GM23248 (cell line): Measurements from ENCODE around the gene ASXL1. TPM values are rescaled to one million over a fixed set of nuclear protein-coding genes. Genes with fewer than 3 reads are reported as not detected.

Experiments
- DNase-seq: peaks from one replicate; pipeline ENCODE4 v3.0.0-alpha.2; 2015
- H2AFZ ChIP-seq: fragments of 200-600 bp; sonication (generic); 2 replicates; pipeline ENCODE4 v1.6.1; 2016; ENCODE audit warnings: antibody characterized with exemption
- H3F3A ChIP-seq: fragments of 200-600 bp; sonication (generic); 2 replicates; pipeline ENCODE4 v1.6.1; 2016; ENCODE audit warnings: mild to moderate bottlenecking, antibody characterized with exemption, mixed run types; ENCODE audit not compliant: insufficient read depth
- H3K27ac ChIP-seq: fragments of 200-600 bp; sonication (generic); 2 replicates; pipeline ENCODE4 v1.5.1; 2016; ENCODE audit warnings: mild to moderate bottlenecking
- H3K27me3 ChIP-seq: fragments of 200-600 bp; sonication (generic); replicated peaks from 2 replicates; pipeline ENCODE4 v1.6.1; 2016; ENCODE audit warnings: mild to moderate bottlenecking; ENCODE audit not compliant: insufficient read depth
- H3K36me3 ChIP-seq: fragments of 200-600 bp; sonication (generic); 2 replicates; pipeline ENCODE4 v1.6.1; 2016; ENCODE audit warnings: low read depth, mild to moderate bottlenecking
- H3K4me1 ChIP-seq: fragments of 200-600 bp; sonication (generic); 2 replicates; pipeline ENCODE4 v1.6.1; 2016; ENCODE audit warnings: mild to moderate bottlenecking; ENCODE audit not compliant: insufficient read depth
- H3K4me2 ChIP-seq: fragments of 200-600 bp; sonication (generic); one replicate; pipeline ENCODE4 v1.6.1; 2016; ENCODE audit warnings: mild to moderate bottlenecking; ENCODE audit not compliant: unreplicated experiment
- H3K4me3 ChIP-seq: fragments of 200-600 bp; sonication (generic); 2 replicates; pipeline ENCODE4 v1.5.1; 2016; ENCODE audit warnings: mild to moderate bottlenecking
- H3K79me2 ChIP-seq: fragments of 200-600 bp; sonication (generic); 2 replicates; pipeline ENCODE4 v1.6.1; 2016; ENCODE audit warnings: mild to moderate bottlenecking; ENCODE audit not compliant: insufficient read depth
- H3K9ac ChIP-seq: fragments of 200-600 bp; sonication (generic); 2 replicates; pipeline ENCODE4 v1.6.1; 2016; ENCODE audit warnings: mild to moderate bottlenecking
- H3K9me2 ChIP-seq: fragments of 200-600 bp; sonication (generic); 2 replicates; pipeline ENCODE4 v1.6.1; 2016; ENCODE audit warnings: mixed run types, mild to moderate bottlenecking, moderate library complexity; ENCODE audit not compliant: insufficient read depth
- H3K9me3 ChIP-seq: fragments of 200-600 bp; sonication (generic); one replicate; pipeline ENCODE4 v1.6.1; 2017; ENCODE audit warnings: low read depth
- H4K20me1 ChIP-seq: fragments of 200-600 bp; sonication (generic); 2 replicates; pipeline ENCODE4 v1.6.0; 2016; ENCODE audit not compliant: insufficient read depth
- EZH2 ChIP-seq: fragments of 200-600 bp; sonication (generic); IDR thresholded peaks from 2 replicates; pipeline ENCODE4 v1.6.1; 2018; ENCODE audit warnings: antibody characterized with exemption, mild to moderate bottlenecking; ENCODE audit not compliant: insufficient read depth, poor library complexity, severe bottlenecking
- EZH2phosphoT487 ChIP-seq: fragments of 200-600 bp; sonication (generic); IDR thresholded peaks from 2 replicates; pipeline ENCODE4 v1.6.1; 2018; ENCODE audit warnings: antibody characterized with exemption, moderate library complexity, mild to moderate bottlenecking, low read depth; ENCODE audit not compliant: insufficient read depth
- WGBS, 2 experiments: methylation state at CpG; one replicate each; pipeline ENCODE4 v1.1.6; 2015 to 2017; ENCODE audit warnings: low lambda C conversion rate in 2 of 2, low coverage in 1 of 2; ENCODE audit errors: missing lambda C conversion rate in 2 of 2; 5-methylcytosine and 5-hydroxymethylcytosine counted together
- in situ Hi-C: fragments of 300-500 bp; cut with MboI; formaldehyde crosslinking; loops from 2 replicates; pipeline ENCODE4 v1.15.0; 2020
- polyA plus RNA-seq: library from polyadenylated mRNA; unstranded; fragments of >200 nt; fragmentation: Nextera tagmentation; extraction: Ambion mirVana; gene quantifications from 2 replicates; pipeline ENCODE4 v1.2.1, GENCODE V29; 2016
- total RNA-seq: library from RNA; depleted of rRNA; stranded (reverse); fragments of >200 nt; shearing (Covaris generic); gene quantifications from 2 replicates; pipeline ENCODE4 v1.2.3, GENCODE V29; 2014

The ASXL1 gene
- total and polyA plus RNA-seq, 2 experiments from 2014 or later = 13.8 to 39.9 TPM

DNA sequence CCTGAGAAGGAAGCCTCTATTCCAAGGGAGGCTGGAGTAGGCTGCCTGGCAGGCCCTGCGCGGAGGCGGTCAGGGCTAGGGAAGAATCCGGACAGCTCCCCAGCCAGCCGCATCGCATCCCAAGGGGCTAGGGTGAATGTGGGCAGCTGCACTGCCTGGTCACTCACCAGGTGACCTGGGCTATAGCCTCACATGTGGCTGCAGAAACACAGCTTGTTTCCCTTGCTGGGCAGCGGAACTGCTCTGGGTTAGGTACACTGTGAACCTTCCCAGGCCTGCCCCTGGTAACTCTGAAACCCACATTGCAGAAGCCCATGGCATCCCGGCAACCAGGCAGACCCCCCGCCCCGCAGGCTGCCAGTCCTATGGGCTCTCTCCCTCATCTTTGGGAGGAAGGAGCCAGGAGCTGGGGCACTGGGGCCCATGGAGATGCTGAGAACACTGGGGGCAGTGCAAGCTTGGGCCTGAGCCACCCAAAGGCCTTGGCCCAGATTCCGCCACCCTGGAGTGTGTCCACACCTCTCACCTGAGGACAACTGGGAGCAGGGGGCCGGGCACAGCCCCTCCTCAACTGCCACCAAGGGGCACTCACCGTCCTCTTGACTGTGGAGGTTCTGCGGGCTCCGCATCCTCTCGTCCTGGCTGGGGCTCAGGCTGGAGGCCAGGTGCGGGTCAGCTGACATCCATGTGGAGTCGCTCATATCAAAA lies 116.0 kb downstream of the ASXL1 start:
- Histone ChIP-seq H3K9me3 (no peaks in the 10 kb centered on the region), H3K27me3 (no peaks in the 10 kb centered on the region), H3K4me2 (peak overlapping the region; percentile 81), H4K20me1 (no peaks in the 10 kb centered on the region), H3F3A (no peaks in the 10 kb centered on the region), H2AFZ (peak overlapping the region; percentile 86; the same call in 1 of the 2 replicates), H3K9ac (peak overlapping the region; percentile 87), H3K79me2 (peaks cover 67% of the 10 kb centered on the region), H3K9me2 (no peaks in the 10 kb centered on the region), H3K4me3 (peak overlapping the region; percentile 71), H3K27ac (peak overlapping the region; percentile 92; the same call in 1 of the 2 replicates), H3K4me1 (peaks cover 20% of the 10 kb centered on the region), H3K36me3 (no peaks in the 10 kb centered on the region)
- WGBS, 2 experiments = 92 to 93% methylated on average over 18 of the region's 18 CpGs
- in situ Hi-C loops = no loop called here
- no peak for TF ChIP-seq EZH2
- no peak for TF ChIP-seq EZH2phosphoT487
- DNase-seq = no peak

DNA sequence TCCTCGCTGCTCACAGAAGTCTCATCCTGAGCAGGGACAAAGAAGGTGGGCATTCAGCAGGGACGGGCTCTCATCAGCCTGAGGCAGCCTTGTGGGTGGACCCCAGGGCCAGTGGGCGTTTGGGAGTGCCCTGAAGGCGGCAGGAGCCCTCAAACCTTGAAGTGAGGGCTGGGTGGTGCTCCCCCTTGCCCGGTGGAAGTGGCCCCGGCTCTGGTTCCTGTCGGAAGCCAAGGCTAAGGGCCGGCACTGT lies 116.5 kb downstream of the ASXL1 start:
- Histone ChIP-seq H3K27ac (peak overlapping the region; percentile 92), H3K4me2 (peak overlapping the region; percentile 81), H3K9me3 (no peaks in the 10 kb centered on the region), H3K79me2 (peaks cover 72% of the 10 kb centered on the region), H3K9ac (peak overlapping the region; percentile 87), H3K4me3 (peak overlapping the region; percentile 71), H3K9me2 (no peaks in the 10 kb centered on the region), H3K27me3 (no peaks in the 10 kb centered on the region), H3K36me3 (no peaks in the 10 kb centered on the region), H3F3A (no peaks in the 10 kb centered on the region), H4K20me1 (no peaks in the 10 kb centered on the region), H3K4me1 (peaks cover 20% of the 10 kb centered on the region), H2AFZ (peak overlapping the region; percentile 86)
- in situ Hi-C loops = no loop called here
- no peak for DNase-seq
- WGBS, 2 experiments = 17 to 24% methylated on average over 8 of the region's 8 CpGs
- TF ChIP-seq EZH2phosphoT487 = no peak
- TF ChIP-seq EZH2 = no peak

DNA sequence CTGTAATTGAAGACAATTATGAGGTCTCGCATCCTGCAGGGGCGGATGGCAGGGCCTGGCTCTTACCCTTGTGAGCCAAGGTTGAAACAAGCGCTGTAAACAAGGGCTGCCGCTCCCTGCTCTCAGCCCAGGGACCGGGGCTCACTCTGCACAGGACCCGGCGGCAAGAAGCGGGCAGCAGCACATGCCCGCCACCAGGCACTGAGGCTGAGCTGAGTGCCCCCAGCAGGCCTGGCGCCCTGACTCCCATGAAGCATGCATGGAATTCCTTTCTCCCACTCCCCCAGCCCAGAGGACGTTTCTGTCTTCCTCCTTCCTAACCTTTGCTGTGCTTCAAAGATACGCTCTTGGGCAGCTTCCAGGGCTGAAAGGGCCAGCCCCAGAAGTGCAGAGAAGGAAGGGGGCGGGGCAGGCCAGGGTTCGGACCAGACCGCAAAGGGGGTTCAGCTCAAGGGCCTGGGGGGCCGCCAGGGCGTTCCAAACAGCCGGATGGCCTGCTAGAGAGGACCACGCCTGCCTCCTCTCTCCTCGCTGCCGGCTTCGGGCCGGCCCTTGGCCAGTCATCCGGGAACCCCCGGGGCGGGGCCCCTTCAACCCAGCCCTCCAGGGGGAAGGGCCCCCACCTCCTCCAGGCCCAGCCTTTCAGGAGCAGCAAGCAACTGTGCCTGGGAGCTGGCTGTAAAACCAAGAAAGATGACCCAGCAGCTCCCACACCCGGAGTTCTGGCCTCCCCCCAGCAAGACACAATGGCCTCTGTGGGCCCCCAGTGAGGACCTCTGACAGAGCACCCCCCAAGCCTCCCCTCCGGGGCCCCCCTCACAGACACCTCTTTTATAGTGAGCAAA lies 117.1 kb downstream of the ASXL1 start:
- Histone ChIP-seq H3K9ac (peak overlapping the region; percentile 87), H4K20me1 (no peaks in the 10 kb centered on the region), H3K9me3 (no peaks in the 10 kb centered on the region), H3K4me1 (peaks cover 20% of the 10 kb centered on the region), H3K27ac (peak overlapping the region; percentile 92), H3K36me3 (no peaks in the 10 kb centered on the region), H3K79me2 (peaks cover 77% of the 10 kb centered on the region), H3F3A (no peaks in the 10 kb centered on the region), H3K9me2 (no peaks in the 10 kb centered on the region), H3K4me2 (peak overlapping the region; percentile 81), H2AFZ (peak overlapping the region; percentile 86), H3K4me3 (peak overlapping the region; percentile 71), H3K27me3 (no peaks in the 10 kb centered on the region)
- WGBS, 2 experiments = 1 to 3% methylated on average over 24 to 25 of the region's 28 CpGs
- TF ChIP-seq EZH2phosphoT487 (no peak), EZH2 (no peak)
- in situ Hi-C loops = no loop called here
- peak; percentile 95 for DNase-seq

DNA sequence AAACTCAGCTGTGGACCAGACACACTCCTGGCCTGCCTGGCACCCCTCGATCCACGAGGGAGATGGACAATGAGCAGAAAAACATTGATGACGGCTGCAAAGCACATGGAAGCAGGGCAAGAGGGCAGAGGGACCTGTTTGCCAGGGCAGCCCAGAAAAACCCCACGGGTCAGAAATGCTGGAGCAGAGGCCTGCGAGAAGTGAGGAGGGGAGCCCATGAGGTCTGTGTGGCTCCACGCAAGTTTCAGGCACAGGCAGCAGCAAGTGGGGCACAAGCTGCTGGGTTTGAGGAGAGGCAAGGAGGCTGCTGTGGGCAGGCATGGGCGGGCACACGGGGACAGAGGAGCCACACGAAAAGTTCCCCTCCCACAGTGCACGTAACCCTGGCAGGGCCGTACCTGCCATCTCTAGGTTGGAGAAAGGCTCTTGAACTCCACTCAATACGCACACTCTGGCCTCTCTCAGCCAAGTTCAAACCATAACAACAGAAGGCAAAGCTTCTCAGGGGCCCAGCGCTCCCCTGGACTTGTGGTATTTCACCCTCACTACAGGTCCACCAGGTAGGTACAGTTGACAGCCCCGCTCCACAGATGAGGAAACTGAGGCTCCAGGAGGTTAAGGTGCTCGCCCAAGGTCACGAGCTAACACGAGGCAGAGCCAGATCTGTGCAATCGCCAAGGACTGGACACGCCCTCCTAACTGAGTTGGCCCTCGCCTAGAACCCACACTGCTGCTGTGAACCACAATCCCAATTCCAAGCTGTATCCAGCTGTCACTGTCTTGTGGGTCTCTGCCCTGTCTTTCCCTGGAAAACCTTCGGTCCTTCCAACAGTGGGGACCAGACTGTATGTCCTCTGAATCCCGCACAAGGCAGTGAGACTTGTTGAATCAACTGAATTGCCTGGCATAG lies 118.8 kb downstream of the ASXL1 start:
- peaks cover 20% of the 10 kb centered on the region for H3K4me1 ChIP-seq
- H3K9me2 ChIP-seq = no peaks in the 10 kb centered on the region
- H3K27me3 ChIP-seq = no peaks in the 10 kb centered on the region
- no peaks in the 10 kb centered on the region for H3F3A ChIP-seq
- no peak for DNase-seq
- H3K36me3 ChIP-seq = no peaks in the 10 kb centered on the region
- peak overlapping the region; percentile 81 for H3K4me2 ChIP-seq
- TF ChIP-seq EZH2phosphoT487 = no peak
- no peak for TF ChIP-seq EZH2
- in situ Hi-C loops = no loop called here
- H3K27ac ChIP-seq = no peak overlapping the region
- no peaks in the 10 kb centered on the region for H4K20me1 ChIP-seq
- 85% methylated on average over 22 of the region's 22 CpGs for WGBS, 2 experiments
- no peak overlapping the region for H2AFZ ChIP-seq
- no peak overlapping the region for H3K9ac ChIP-seq
- peaks cover 80% of the 10 kb centered on the region for H3K79me2 ChIP-seq
- H3K4me3 ChIP-seq = no peak overlapping the region
- no peaks in the 10 kb centered on the region for H3K9me3 ChIP-seq
